Peyer's patch (tissue), 4 donors: ENCODE data around the gene RHOG. TPM values are rescaled to one million over a fixed set of nuclear protein-coding genes. Genes with fewer than 3 reads are reported as not detected.
A peak's percentile ranks its signal among the peaks of the same experiment; 100 is the strongest.

ENCODE experiments used
- DNase-seq, 3 donors: peaks; one replicate each; pipeline ENCODE4 v3.0.0-alpha.2; 2017 to 2019
- H3K27ac ChIP-seq, 4 donors: fragments of 200-600 bp; sonication (generic); one replicate each; pipeline ENCODE4 v1.5.1; 2016 to 2019
- H3K27me3 ChIP-seq, 2 donors: fragments of 200-600 bp; sonication (generic); one replicate each; pipeline ENCODE4 v1.5.1; 2019
- H3K36me3 ChIP-seq, 3 donors: fragments of 200-600 bp; sonication (generic); one replicate each; pipeline ENCODE4 v1.5.1; 2016 to 2019
- H3K4me1 ChIP-seq, 4 donors: fragments of 200-600 bp; sonication (generic); one replicate each; pipeline ENCODE4 v1.5.1; 2016 to 2019
- H3K4me3 ChIP-seq, 4 donors: fragments of 200-600 bp; sonication (generic); 1 replicate in 3 of 4; 2 replicates in 1 of 4; pipeline ENCODE4 v1.5.1; 2016 to 2019; ENCODE audit warnings: mild to moderate bottlenecking in 1 of 4
- H3K9me3 ChIP-seq, 4 donors: fragments of 200-600 bp; sonication (generic); one replicate each; pipeline ENCODE4 v1.5.1; 2016 to 2019; ENCODE audit warnings: mild to moderate bottlenecking in 1 of 4
- POLR2A ChIP-seq, 2 donors: fragments of 450-650 bp; IDR thresholded peaks; one replicate each; pipeline ENCODE4 v1.5.1; 2017; ENCODE audit warnings: antibody characterized with exemption in 2 of 2, mild to moderate bottlenecking in 2 of 2, moderate library complexity in 2 of 2
- total RNA-seq, 4 donors: library from RNA; depleted of rRNA; stranded (reverse); fragments of >200 nt; gene quantifications; one replicate each; pipeline ENCODE4 v1.1.0, GENCODE V29; 2016
- TF ChIP-seq, protein P1 (sequence below), 6 experiments: fragments of 450-650 bp in 4 of 6; fragments of 200-600 bp in 2 of 6; sonication (generic) in 1 of 6; IDR thresholded peaks; one replicate each; pipeline ENCODE4 v1.5.1; 2017 to 2019; ENCODE audit warnings: antibody characterized with exemption in 6 of 6, mild to moderate bottlenecking in 3 of 6, moderate library complexity in 1 of 6

RHOG gene
- total RNA-seq, 4 donors from 2014 or later, result 33.8 to 83.0 (median 67.0) TPM

DNA sequence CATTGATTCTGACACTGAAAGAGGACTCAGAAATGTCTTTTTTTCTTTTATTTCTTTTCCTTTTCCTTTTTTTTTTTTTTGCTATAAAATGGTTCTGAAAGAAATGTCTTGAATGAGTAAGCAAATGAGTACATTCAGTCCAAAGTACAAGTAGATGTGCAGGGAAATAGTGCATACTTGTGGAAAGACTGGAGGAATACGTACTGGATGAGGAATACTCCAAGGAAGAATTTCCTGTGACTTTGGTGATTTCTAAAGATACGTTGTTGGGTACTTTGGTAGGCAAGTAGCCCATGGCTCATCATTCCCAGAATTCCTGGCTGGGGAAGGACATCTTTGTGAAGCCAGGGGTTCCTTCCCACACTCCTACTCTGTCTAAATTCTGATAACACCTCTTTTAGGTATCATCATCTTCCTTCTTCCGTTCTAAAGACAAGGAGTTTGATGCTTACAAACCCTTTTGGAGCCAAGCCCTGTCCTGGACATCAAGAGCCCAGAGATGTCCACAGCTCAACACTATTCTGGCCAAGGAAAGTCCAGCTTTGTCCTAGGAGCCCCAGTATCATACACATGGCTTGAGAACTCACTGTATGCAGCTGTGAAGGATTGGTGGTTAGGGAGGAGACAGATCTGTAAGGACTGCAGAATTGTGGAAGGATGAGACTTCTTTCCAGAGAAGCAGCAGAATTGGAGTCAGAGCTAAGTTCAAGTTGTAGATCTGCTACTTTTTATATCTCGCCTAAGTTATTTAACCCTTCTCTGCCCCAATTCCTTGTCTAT, 38.6 kb downstream of the RHOG start:
- no peaks in the 10 kb centered on the region for H3K9me3 ChIP-seq
- H3K27me3 ChIP-seq, result no peaks in the 10 kb centered on the region
- H3K27ac ChIP-seq, result peak overlapping the region in 2 of 4 donors; percentile 22 to 65
- TF ChIP-seq POLR2A (IDR thresholded peaks at IDR 0.05), result no peak
- TF ChIP-seq, protein P1, sequence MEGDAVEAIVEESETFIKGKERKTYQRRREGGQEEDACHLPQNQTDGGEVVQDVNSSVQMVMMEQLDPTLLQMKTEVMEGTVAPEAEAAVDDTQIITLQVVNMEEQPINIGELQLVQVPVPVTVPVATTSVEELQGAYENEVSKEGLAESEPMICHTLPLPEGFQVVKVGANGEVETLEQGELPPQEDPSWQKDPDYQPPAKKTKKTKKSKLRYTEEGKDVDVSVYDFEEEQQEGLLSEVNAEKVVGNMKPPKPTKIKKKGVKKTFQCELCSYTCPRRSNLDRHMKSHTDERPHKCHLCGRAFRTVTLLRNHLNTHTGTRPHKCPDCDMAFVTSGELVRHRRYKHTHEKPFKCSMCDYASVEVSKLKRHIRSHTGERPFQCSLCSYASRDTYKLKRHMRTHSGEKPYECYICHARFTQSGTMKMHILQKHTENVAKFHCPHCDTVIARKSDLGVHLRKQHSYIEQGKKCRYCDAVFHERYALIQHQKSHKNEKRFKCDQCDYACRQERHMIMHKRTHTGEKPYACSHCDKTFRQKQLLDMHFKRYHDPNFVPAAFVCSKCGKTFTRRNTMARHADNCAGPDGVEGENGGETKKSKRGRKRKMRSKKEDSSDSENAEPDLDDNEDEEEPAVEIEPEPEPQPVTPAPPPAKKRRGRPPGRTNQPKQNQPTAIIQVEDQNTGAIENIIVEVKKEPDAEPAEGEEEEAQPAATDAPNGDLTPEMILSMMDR (IDR thresholded peaks at IDR 0.05), result no peak
- peak in 1 of 3 donors; percentile 8 for DNase-seq
- no peak overlapping the region for H3K4me3 ChIP-seq
- peaks cover 0 to 11% (median 0%) of the 10 kb centered on the region in 4 donors for H3K4me1 ChIP-seq
- no peaks in the 10 kb centered on the region for H3K36me3 ChIP-seq

DNA sequence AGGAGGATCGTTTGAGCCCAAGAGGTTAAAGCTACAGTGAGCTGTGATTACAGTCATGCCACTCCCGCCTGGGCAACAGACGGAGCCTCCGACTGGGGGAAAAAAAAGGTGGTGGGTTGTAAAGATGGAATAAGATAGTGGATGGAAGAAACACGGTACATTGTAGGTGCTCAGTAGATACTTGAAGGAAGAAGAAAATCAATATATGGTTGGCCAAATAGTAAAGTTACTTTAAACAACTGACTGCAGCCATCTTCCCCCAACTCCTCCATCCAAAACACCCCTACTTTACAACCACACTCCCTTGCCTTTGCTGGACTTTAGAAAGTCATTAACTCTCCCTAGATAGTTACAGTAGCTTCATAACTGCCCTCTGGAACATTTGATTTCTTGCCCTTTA, 40.9 kb downstream of the RHOG start:
- H3K27ac ChIP-seq, result no peak overlapping the region
- H3K9me3 ChIP-seq, result no peaks in the 10 kb centered on the region
- H3K4me1 ChIP-seq, result peaks cover 0 to 25% (median 7%) of the 10 kb centered on the region in 4 donors
- no peak overlapping the region for H3K4me3 ChIP-seq
- DNase-seq, result no peak
- TF ChIP-seq, protein P1 (IDR thresholded peaks at IDR 0.05), result no peak
- no peak for TF ChIP-seq POLR2A (IDR thresholded peaks at IDR 0.05)
- no peaks in the 10 kb centered on the region for H3K36me3 ChIP-seq
- H3K27me3 ChIP-seq, result no peaks in the 10 kb centered on the region

DNA sequence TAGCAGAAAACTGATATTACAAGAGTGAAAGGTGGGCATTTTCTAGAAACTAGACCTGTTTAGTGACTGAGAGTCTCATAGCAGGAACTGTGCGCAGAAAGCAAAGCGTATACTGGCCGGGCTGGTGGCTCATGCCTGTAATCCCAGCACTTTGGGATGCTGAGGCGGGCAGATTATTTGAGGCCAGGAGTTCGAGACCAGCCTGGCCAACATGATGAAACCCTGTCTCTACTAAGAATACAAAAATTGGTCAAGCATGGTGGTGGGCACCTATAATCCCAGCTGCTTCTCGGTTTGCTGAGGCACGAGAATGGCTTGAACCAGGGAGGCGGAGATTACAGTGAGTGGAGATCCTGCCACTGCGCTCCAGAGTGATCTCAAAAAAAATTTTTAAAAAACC, 41.6 kb downstream of the RHOG start:
- Histone ChIP-seq H3K36me3 (peaks cover 0 to 5% (median 0%) of the 10 kb centered on the region in 3 donors), H3K4me1 (peaks cover 0 to 32% (median 7%) of the 10 kb centered on the region in 4 donors), H3K27me3 (no peaks in the 10 kb centered on the region), H3K27ac (no peak overlapping the region), H3K9me3 (no peaks in the 10 kb centered on the region), H3K4me3 (no peak overlapping the region)
- DNase-seq, result no peak
- TF ChIP-seq POLR2A (IDR thresholded peaks at IDR 0.05), result no peak
- TF ChIP-seq, protein P1 (IDR thresholded peaks at IDR 0.05), result no peak

DNA sequence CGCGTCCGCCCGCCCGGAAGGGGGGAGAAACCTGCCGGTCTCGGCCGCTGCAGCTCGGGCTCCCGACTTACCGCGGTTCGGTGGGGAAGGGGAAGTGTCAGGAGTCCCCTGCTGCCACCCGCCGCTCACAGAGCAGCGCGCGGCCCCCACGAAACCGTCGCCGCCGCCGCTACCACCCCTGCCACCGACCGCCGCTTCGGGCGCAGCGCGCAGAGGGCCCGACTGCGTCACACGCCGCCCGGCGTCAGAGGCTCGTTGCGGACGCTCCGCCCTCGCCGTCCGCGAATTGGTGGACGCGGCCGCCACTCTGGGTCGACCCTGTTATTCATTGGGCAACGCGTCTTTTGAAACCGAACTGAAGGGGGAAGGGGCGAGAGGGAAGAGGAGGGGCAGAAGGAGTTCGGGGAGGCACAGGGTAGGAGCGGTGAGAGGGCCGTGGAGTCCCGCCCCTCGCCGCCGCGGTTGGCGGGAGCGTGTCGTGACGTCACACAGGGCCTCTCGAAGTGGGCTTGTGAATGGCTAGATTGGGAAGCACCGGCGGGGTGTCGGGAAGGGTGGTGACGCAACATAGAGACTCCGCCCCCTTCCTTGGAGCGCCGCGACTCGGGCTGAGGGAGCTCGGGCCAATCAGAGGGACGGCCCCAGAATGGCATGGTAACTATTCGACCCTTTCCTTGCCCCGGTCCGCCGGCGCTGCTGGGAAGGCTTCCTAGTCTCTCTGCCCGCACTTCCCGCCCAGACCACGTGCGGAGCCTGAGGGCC, 43.2 kb downstream of the RHOG start, which contains the start of gene NUP98:
TSS of gene NUP98 (minus strand) at position 226 of the 762 bp plus-strand sequence. CDS start 15,437 bp downstream, outside the sequence.
- peak within 1 kb of the TSS; percentile 93 to 95 (median 94) for H3K27ac ChIP-seq
- peak within 1 kb of the TSS; percentile 80 to 87 (median 82) for H3K4me3 ChIP-seq
- no peaks in the 10 kb centered on the region for H3K9me3 ChIP-seq

DNA sequence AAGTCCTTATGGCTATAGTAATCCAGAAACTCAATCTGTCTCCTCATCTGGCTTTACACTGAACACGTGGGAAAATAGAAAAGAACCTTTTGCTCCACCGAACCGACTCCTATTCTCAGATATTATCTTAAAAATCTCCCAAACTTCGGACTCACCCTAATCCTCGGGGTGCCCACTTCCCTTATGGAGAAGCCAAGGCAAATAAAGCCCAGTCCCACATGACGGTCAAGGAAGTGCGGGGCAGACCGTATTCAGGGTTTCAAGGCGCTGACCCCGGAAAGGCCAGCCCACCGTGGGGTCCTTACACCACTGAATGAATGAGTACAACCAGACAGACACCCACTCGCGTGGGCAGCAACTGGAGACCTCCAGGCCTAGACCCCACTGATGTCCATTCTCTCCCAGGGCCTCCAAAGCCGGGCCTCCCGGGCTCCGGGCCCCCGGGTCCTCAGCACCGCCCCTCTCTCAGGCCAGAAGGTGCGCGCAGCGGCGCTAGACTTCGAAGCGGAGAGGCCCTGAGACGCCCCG, 43.9 kb downstream of the RHOG start:
- Histone ChIP-seq H3K36me3 (peaks cover 0 to 22% (median 0%) of the 10 kb centered on the region in 3 donors), H3K4me3 (peak overlapping the region; percentile 80 to 87 (median 82)), H3K4me1 (peaks cover 0 to 28% (median 7%) of the 10 kb centered on the region in 4 donors), H3K27me3 (no peaks in the 10 kb centered on the region), H3K27ac (peak overlapping the region; percentile 93 to 95 (median 94)), H3K9me3 (no peaks in the 10 kb centered on the region)
- no peak for TF ChIP-seq POLR2A (IDR thresholded peaks at IDR 0.05)
- TF ChIP-seq, protein P1 (IDR thresholded peaks at IDR 0.05), result no peak
- DNase-seq, result no peak

More for the DNA sequence above, 43.2 kb downstream of the RHOG start, which contains the start of gene NUP98:
- peaks cover 0 to 32% (median 7%) of the 10 kb centered on the region in 4 donors for H3K4me1 ChIP-seq
- H3K36me3 ChIP-seq, result peaks cover 0 to 21% (median 0%) of the 10 kb centered on the region in 3 donors
- H3K27me3 ChIP-seq, result no peaks in the 10 kb centered on the region
- TF ChIP-seq, protein P1 (IDR thresholded peaks at IDR 0.05), result peak in 2 of 6 experiments; percentile 8 to 31
- TF ChIP-seq POLR2A (IDR thresholded peaks at IDR 0.05), result peak; percentile 98 to 99
- peak; percentile 99 to 100 (median 100) for DNase-seq
